Stomach (tissue), 4 donors: ENCODE results near the gene NAT8.
"Not testable (repeated sequence)": the region's sequence is repeated elsewhere in the genome, so short reads cannot be mapped to it uniquely, and the experiment has no call there.

Experiments
- CTCF ChIP-seq, 7 experiments: fragments of 450-650 bp in 4 of 7; fragments of 200-600 bp in 3 of 7; sonication (generic) in 3 of 7; IDR thresholded peaks; one replicate each; pipeline ENCODE4 v1.5.1; 2016 to 2019; ENCODE audit warnings: antibody characterized with exemption in 7 of 7, control low read depth in 2 of 7, mild to moderate bottlenecking in 1 of 7
- POLR2A ChIP-seq, 4 donors: fragments of 450-650 bp; IDR thresholded peaks; one replicate each; pipeline ENCODE4 v1.6.1; 2016; ENCODE audit warnings: antibody characterized with exemption in 4 of 4, control low read depth in 2 of 4, mild to moderate bottlenecking in 1 of 4, moderate library complexity in 1 of 4

DNA sequence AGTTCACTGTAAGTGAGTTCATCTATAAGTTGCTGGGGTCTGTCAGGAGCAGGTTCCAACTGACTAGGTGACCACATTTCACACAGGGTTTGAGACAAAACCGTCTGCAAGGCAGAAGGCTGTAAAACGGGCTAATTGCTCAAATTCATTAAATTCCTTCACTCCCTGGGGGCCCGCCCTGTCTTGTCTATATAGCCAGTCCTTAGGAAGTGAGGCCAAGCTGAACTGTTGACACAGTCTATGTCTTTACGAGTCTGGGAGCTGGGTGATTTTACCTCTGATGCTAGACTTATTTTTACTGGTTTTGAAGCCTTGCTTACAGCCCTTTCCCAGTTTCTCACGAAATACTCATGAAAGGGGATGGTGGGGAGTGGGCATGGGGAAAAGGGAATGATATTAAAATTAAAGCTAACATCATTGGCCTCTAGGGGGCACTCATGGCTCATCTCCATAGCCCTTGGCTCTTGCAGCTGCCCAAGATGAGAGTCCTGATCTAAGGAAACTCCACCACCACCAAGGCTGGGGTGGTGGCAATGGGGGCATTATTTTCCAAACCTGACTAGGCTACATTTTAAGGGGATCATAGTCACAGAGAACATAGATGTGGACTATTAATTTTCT, 37.8 kb upstream of the NAT8 start:
- TF ChIP-seq CTCF (IDR thresholded peaks at IDR 0.05): peak in 3 of 7 experiments; percentile 20 to 47 (median 46)
- TF ChIP-seq POLR2A (IDR thresholded peaks at IDR 0.05): not testable (repeated sequence)
